GM23248 (cell line): ENCODE measurements around the gene FAM219B. TPM values are rescaled to one million over a fixed set of nuclear protein-coding genes. Genes with fewer than 3 reads are reported as not detected.
A peak's percentile ranks its signal among the peaks of the same experiment; 100 is the strongest.

Experiments
- DNase-seq: peaks from one replicate; pipeline ENCODE4 v3.0.0-alpha.2; 2015
- H2AFZ ChIP-seq: fragments of 200-600 bp; sonication (generic); 2 replicates; pipeline ENCODE4 v1.6.1; 2016; ENCODE audit warnings: antibody characterized with exemption
- H3F3A ChIP-seq: fragments of 200-600 bp; sonication (generic); 2 replicates; pipeline ENCODE4 v1.6.1; 2016; ENCODE audit warnings: mild to moderate bottlenecking, antibody characterized with exemption, mixed run types; ENCODE audit not compliant: insufficient read depth
- H3K27ac ChIP-seq: fragments of 200-600 bp; sonication (generic); 2 replicates; pipeline ENCODE4 v1.5.1; 2016; ENCODE audit warnings: mild to moderate bottlenecking
- H3K27me3 ChIP-seq: fragments of 200-600 bp; sonication (generic); replicated peaks from 2 replicates; pipeline ENCODE4 v1.6.1; 2016; ENCODE audit warnings: mild to moderate bottlenecking; ENCODE audit not compliant: insufficient read depth
- H3K36me3 ChIP-seq: fragments of 200-600 bp; sonication (generic); 2 replicates; pipeline ENCODE4 v1.6.1; 2016; ENCODE audit warnings: low read depth, mild to moderate bottlenecking
- H3K4me1 ChIP-seq: fragments of 200-600 bp; sonication (generic); 2 replicates; pipeline ENCODE4 v1.6.1; 2016; ENCODE audit warnings: mild to moderate bottlenecking; ENCODE audit not compliant: insufficient read depth
- H3K4me2 ChIP-seq: fragments of 200-600 bp; sonication (generic); one replicate; pipeline ENCODE4 v1.6.1; 2016; ENCODE audit warnings: mild to moderate bottlenecking; ENCODE audit not compliant: unreplicated experiment
- H3K4me3 ChIP-seq: fragments of 200-600 bp; sonication (generic); 2 replicates; pipeline ENCODE4 v1.5.1; 2016; ENCODE audit warnings: mild to moderate bottlenecking
- H3K79me2 ChIP-seq: fragments of 200-600 bp; sonication (generic); 2 replicates; pipeline ENCODE4 v1.6.1; 2016; ENCODE audit warnings: mild to moderate bottlenecking; ENCODE audit not compliant: insufficient read depth
- H3K9ac ChIP-seq: fragments of 200-600 bp; sonication (generic); 2 replicates; pipeline ENCODE4 v1.6.1; 2016; ENCODE audit warnings: mild to moderate bottlenecking
- H3K9me2 ChIP-seq: fragments of 200-600 bp; sonication (generic); 2 replicates; pipeline ENCODE4 v1.6.1; 2016; ENCODE audit warnings: mixed run types, mild to moderate bottlenecking, moderate library complexity; ENCODE audit not compliant: insufficient read depth
- H3K9me3 ChIP-seq: fragments of 200-600 bp; sonication (generic); one replicate; pipeline ENCODE4 v1.6.1; 2017; ENCODE audit warnings: low read depth
- H4K20me1 ChIP-seq: fragments of 200-600 bp; sonication (generic); 2 replicates; pipeline ENCODE4 v1.6.0; 2016; ENCODE audit not compliant: insufficient read depth
- EZH2 ChIP-seq: fragments of 200-600 bp; sonication (generic); IDR thresholded peaks from 2 replicates; pipeline ENCODE4 v1.6.1; 2018; ENCODE audit warnings: antibody characterized with exemption, mild to moderate bottlenecking; ENCODE audit not compliant: insufficient read depth, poor library complexity, severe bottlenecking
- EZH2phosphoT487 ChIP-seq: fragments of 200-600 bp; sonication (generic); IDR thresholded peaks from 2 replicates; pipeline ENCODE4 v1.6.1; 2018; ENCODE audit warnings: antibody characterized with exemption, moderate library complexity, mild to moderate bottlenecking, low read depth; ENCODE audit not compliant: insufficient read depth
- WGBS, 2 experiments: methylation state at CpG; one replicate each; pipeline ENCODE4 v1.1.6; 2015 to 2017; ENCODE audit warnings: low lambda C conversion rate in 2 of 2, low coverage in 1 of 2; ENCODE audit errors: missing lambda C conversion rate in 2 of 2; 5-methylcytosine and 5-hydroxymethylcytosine counted together
- in situ Hi-C: fragments of 300-500 bp; cut with MboI; formaldehyde crosslinking; loops from 2 replicates; pipeline ENCODE4 v1.15.0; 2020
- polyA plus RNA-seq: library from polyadenylated mRNA; unstranded; fragments of >200 nt; fragmentation: Nextera tagmentation; extraction: Ambion mirVana; gene quantifications from 2 replicates; pipeline ENCODE4 v1.2.1, GENCODE V29; 2016
- total RNA-seq: library from RNA; depleted of rRNA; stranded (reverse); fragments of >200 nt; shearing (Covaris generic); gene quantifications from 2 replicates; pipeline ENCODE4 v1.2.3, GENCODE V29; 2014

The FAM219B gene
- total and polyA plus RNA-seq, 2 experiments from 2014 or later, result 39.6 to 78.6 TPM

GRCh38 chr15:74885461-74885860, 21.2 kb downstream of the FAM219B start:
- H3K4me2 ChIP-seq, result no peak overlapping the region
- peaks cover 7% of the 10 kb centered on the region; the same call in 1 of the 2 replicates for H3F3A ChIP-seq
- no peaks in the 10 kb centered on the region for H3K27me3 ChIP-seq
- H3K9me2 ChIP-seq, result no peaks in the 10 kb centered on the region
- TF ChIP-seq EZH2 (no peak), EZH2phosphoT487 (no peak)
- no peaks in the 10 kb centered on the region for H3K9me3 ChIP-seq
- no peaks in the 10 kb centered on the region for H4K20me1 ChIP-seq
- 76 to 79% methylated on average over 5 of the region's 5 CpGs for WGBS, 2 experiments
- peaks cover 20% of the 10 kb centered on the region for H3K4me1 ChIP-seq
- no peaks in the 10 kb centered on the region for H3K36me3 ChIP-seq
- H3K27ac ChIP-seq, result no peak overlapping the region
- H3K9ac ChIP-seq, result no peak overlapping the region
- DNase-seq, result no peak
- in situ Hi-C loops, result no loop called here
- H3K4me3 ChIP-seq, result no peak overlapping the region
- H2AFZ ChIP-seq, result no peak overlapping the region
- H3K79me2 ChIP-seq, result peaks cover 6% of the 10 kb centered on the region; the same call in 1 of the 2 replicates

GRCh38 chr15:74884428-74885223, 22.0 kb downstream of the FAM219B start:
- Histone ChIP-seq H4K20me1 (no peaks in the 10 kb centered on the region), H3F3A (peaks cover 7% of the 10 kb centered on the region; the same call in 1 of the 2 replicates), H3K36me3 (no peaks in the 10 kb centered on the region), H3K4me1 (peaks cover 19% of the 10 kb centered on the region), H3K9me3 (no peaks in the 10 kb centered on the region), H3K4me2 (peak overlapping the region; percentile 13), H3K9me2 (no peaks in the 10 kb centered on the region), H3K27me3 (no peaks in the 10 kb centered on the region), H3K9ac (no peak overlapping the region), H3K4me3 (no peak overlapping the region), H3K79me2 (no peaks in the 10 kb centered on the region), H2AFZ (0 out of 2 replicates have a peak overlapping the region, but pooled peaks have one; percentile 5), H3K27ac (no peak overlapping the region)
- DNase-seq, result peak; percentile 56
- WGBS, 2 experiments, result 81 to 82% methylated on average over 4 of the region's 4 CpGs
- TF ChIP-seq EZH2phosphoT487 (no peak), EZH2 (no peak)
- in situ Hi-C loops, result no loop called here

DNA sequence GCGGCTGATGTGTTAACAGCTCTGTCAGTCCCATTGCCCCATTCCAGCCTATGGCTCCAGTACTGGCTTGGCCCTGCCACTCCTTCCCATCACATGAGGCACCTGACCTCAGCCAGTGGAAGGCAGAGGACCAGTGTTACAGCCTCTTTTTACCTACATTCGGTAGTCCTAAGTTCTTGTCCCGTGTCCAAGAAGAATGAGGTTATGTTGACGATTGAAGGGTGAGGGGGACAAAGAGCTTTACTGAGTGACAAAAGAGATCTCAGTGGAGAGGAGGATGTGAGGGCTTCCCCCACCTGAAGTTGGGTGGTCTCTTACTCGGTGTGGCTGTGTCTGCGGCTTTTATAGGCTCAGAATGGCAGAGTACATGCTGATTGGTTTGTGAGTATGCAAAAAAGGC, 24.1 kb downstream of the FAM219B start:
- no peak for TF ChIP-seq EZH2
- TF ChIP-seq EZH2phosphoT487, result no peak
- peaks cover 10% of the 10 kb centered on the region for H3K4me1 ChIP-seq
- 97 to 98% methylated on average over 6 of the region's 6 CpGs for WGBS, 2 experiments
- in situ Hi-C loops, result no loop called here
- no peaks in the 10 kb centered on the region for H3K9me3 ChIP-seq
- H3K27me3 ChIP-seq, result no peaks in the 10 kb centered on the region
- H3K4me3 ChIP-seq, result no peak overlapping the region
- H3K4me2 ChIP-seq, result no peak overlapping the region
- H2AFZ ChIP-seq, result no peak overlapping the region
- no peaks in the 10 kb centered on the region for H4K20me1 ChIP-seq
- no peak for DNase-seq
- H3K36me3 ChIP-seq, result no peaks in the 10 kb centered on the region
- no peak overlapping the region for H3K9ac ChIP-seq
- no peaks in the 10 kb centered on the region for H3K9me2 ChIP-seq
- no peaks in the 10 kb centered on the region for H3K79me2 ChIP-seq
- H3F3A ChIP-seq, result no peaks in the 10 kb centered on the region
- no peak overlapping the region for H3K27ac ChIP-seq

GRCh38 chr15:74878273-74878672, 28.4 kb downstream of the FAM219B start:
- no peak overlapping the region for H2AFZ ChIP-seq
- no peaks in the 10 kb centered on the region for H3F3A ChIP-seq
- no peaks in the 10 kb centered on the region for H3K9me3 ChIP-seq
- H3K27me3 ChIP-seq, result no peaks in the 10 kb centered on the region
- no peak for DNase-seq
- 0 out of 2 replicates have a peak, but pooled peaks cover 3% of the 10 kb centered on the region for H3K4me1 ChIP-seq
- no peaks in the 10 kb centered on the region for H4K20me1 ChIP-seq
- no peak overlapping the region for H3K4me3 ChIP-seq
- H3K4me2 ChIP-seq, result no peak overlapping the region
- H3K36me3 ChIP-seq, result no peaks in the 10 kb centered on the region
- no peak for TF ChIP-seq EZH2phosphoT487
- no peak for TF ChIP-seq EZH2
- 86 to 97% methylated on average over 4 of the region's 4 CpGs for WGBS, 2 experiments
- no peaks in the 10 kb centered on the region for H3K79me2 ChIP-seq
- no peak overlapping the region for H3K27ac ChIP-seq
- no peaks in the 10 kb centered on the region for H3K9me2 ChIP-seq
- no peak overlapping the region for H3K9ac ChIP-seq
- in situ Hi-C loops, result no loop called here
